ENCODE results near the gene ISLR.

GRCh38 chr15:74124196-74124595 lies 49.3 kb upstream of the ISLR start:
- TF ChIP-seq POLR2A (IDR thresholded peaks at IDR 0.05; ENCODE audit: low read length): no peak
- TF ChIP-seq GATA1 (IDR thresholded peaks at IDR 0.05; ENCODE audit: low read depth, low read length): no peak
